Spleen (tissue), 11 donors: ENCODE results near the gene SYCE1L. TPM values are rescaled to one million over a fixed set of nuclear protein-coding genes. Genes with fewer than 3 reads are reported as not detected.

Experiments used
- DNase-seq: peaks from one replicate; pipeline ENCODE4 v3.0.0-alpha.2; 2020
- H3K27ac ChIP-seq, 8 donors: fragments of 200-600 bp; sonication (generic) in 7 of 8; 1 replicate in 4 of 8; 2 replicates in 4 of 8; pipeline versions ENCODE4 v1.5.0 to v1.8.0; 2016 to 2021; ENCODE audit warnings: inconsistent platforms in 4 of 8, mild to moderate bottlenecking in 4 of 8, moderate library complexity in 1 of 8
- H3K27me3 ChIP-seq, 7 donors: fragments of 200-600 bp; sonication (generic) in 6 of 7; replicated peaks in 1 of 7; 1 replicate in 4 of 7; 2 replicates in 3 of 7; pipeline versions ENCODE4 v1.5.0 to v1.8.0; 2016 to 2021; ENCODE audit warnings: inconsistent platforms in 3 of 7, mild to moderate bottlenecking in 1 of 7
- H3K36me3 ChIP-seq, 6 donors: fragments of 200-600 bp; sonication (generic) in 5 of 6; 1 replicate in 4 of 6; 2 replicates in 2 of 6; pipeline versions ENCODE4 v1.5.0 to v1.8.0; 2016 to 2021; ENCODE audit warnings: inconsistent platforms in 2 of 6
- H3K4me1 ChIP-seq, 6 donors: fragments of 200-600 bp; sonication (generic) in 5 of 6; 1 replicate in 3 of 6; 2 replicates in 3 of 6; pipeline versions ENCODE4 v1.5.0 to v1.8.0; 2016 to 2021; ENCODE audit warnings: inconsistent platforms in 3 of 6
- H3K4me3 ChIP-seq, 8 donors: fragments of 200-600 bp; sonication (generic) in 7 of 8; 1 replicate in 4 of 8; 2 replicates in 4 of 8; pipeline versions ENCODE4 v1.5.0 to v1.8.0; 2016 to 2021; ENCODE audit warnings: inconsistent platforms in 4 of 8, mild to moderate bottlenecking in 4 of 8, moderate library complexity in 2 of 8
- H3K9me3 ChIP-seq, 8 donors: fragments of 200-600 bp; sonication (generic) in 7 of 8; 1 replicate in 4 of 8; 2 replicates in 4 of 8; pipeline versions ENCODE4 v1.5.0 to v1.8.0; 2016 to 2021; ENCODE audit warnings: inconsistent platforms in 4 of 8
- POLR2A ChIP-seq, 3 donors: fragments of 450-650 bp; IDR thresholded peaks; one replicate each; pipeline ENCODE4 v1.5.1; 2017; ENCODE audit warnings: antibody characterized with exemption in 3 of 3, mild to moderate bottlenecking in 1 of 3
- POLR2AphosphoS5 ChIP-seq, 3 donors: sonication (generic); formaldehyde crosslinking; IDR thresholded peaks; one replicate each; pipeline ENCODE4 v1.5.1; 2017; ENCODE audit warnings: antibody characterized with exemption in 3 of 3
- WGBS, 5 donors: extraction: QIAGEN DNeasy Blood & Tissue Kit in 3 of 5; methylation state at CpG; one replicate each; pipeline versions ENCODE4 v1.1.5 to v1.1.7; 2013 to 2018; 5-methylcytosine and 5-hydroxymethylcytosine counted together
- intact Hi-C: fragments of 100-400 bp; cut with DNase I; formaldehyde crosslinking; loops from one replicate; pipeline ENCODE4 v1.15.0; 2023; ENCODE audit warnings: low total_unique reads
- polyA plus RNA-seq, 3 donors: library from polyadenylated mRNA; stranded (reverse); fragments of 200-250 nt; gene quantifications; one replicate each; pipeline ENCODE4 v1.2.1, GENCODE V29; 2013
- total RNA-seq, 7 donors: library from RNA; depleted of rRNA in 3 of 7; stranded (reverse); fragments of >200 nt in 3 of 7; fragmentation: NEBNext Ultra II Directional in 4 of 7; extraction: Animal tissue kit (Norgen Biotek cat#: 25700) in 4 of 7; gene quantifications; one replicate each; pipeline versions ENCODE4 v1.1.0 to v1.2.1, GENCODE V29; 2016 to 2021
- TF ChIP-seq, protein P1 (sequence below), 11 experiments: fragments of 200-600 bp in 7 of 11; fragments of 450-650 bp in 4 of 11; sonication (generic) in 4 of 11; IDR thresholded peaks in 8 of 11; conservative IDR thresholded peaks in 3 of 11; 1 replicate in 7 of 11; 2 replicates in 4 of 11; pipeline versions ENCODE4 v1.4.0 to v1.8.0; 2016 to 2021; ENCODE audit warnings: antibody characterized with exemption in 11 of 11, inconsistent platforms in 4 of 11, mild to moderate bottlenecking in 1 of 11
- donor health status: healthy with polysubstance abuse.
- donor health status: DM: no; HTN: no; CAD: no; lungs with moderate emphysema.
- donor health status: DM: no; HTN: no; CAD: no.
- donor health status: Bipolar disorder and iron deficiency.
- donor health status: healthy.
- donor health status: DM: no; HTN: no; CAD: no.
- donor health status: DM: yes; HTN: yes; CAD: no.

The SYCE1L gene
- total and polyA plus RNA-seq, 10 donors, result 1.4 to 9.6 (median 4.4) TPM; not detected in 2

DNA sequence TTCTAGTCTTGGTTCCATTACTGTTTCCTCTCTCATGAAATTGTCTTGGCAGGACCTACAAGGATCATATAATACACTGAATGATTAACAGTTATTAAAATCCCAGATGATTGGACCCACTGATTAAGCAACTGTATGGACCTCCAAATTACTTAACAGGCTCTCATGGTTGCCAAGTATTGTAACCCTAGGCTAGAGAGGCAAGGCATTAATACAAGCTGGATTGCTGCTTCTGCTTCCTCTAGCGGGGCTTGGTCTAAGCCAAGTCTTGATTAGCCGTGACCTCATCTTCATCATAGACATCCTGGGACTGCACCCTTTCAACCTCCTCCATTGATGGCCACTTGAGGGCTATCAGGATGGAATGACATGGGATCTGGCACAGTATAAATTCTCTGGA, 46.9 kb downstream of the SYCE1L start:
- Histone ChIP-seq H3K36me3 (no peaks in the 10 kb centered on the region), H3K9me3 (no peaks in the 10 kb centered on the region), H3K4me1 (no peaks in the 10 kb centered on the region), H3K27ac (no peak overlapping the region), H3K27me3 (no peaks in the 10 kb centered on the region), H3K4me3 (no peak overlapping the region)
- 67 to 81% (median 78%) methylated on average over 2 of the region's 2 CpGs for WGBS, 5 donors
- DNase-seq, result no peak
- TF ChIP-seq, protein P1, sequence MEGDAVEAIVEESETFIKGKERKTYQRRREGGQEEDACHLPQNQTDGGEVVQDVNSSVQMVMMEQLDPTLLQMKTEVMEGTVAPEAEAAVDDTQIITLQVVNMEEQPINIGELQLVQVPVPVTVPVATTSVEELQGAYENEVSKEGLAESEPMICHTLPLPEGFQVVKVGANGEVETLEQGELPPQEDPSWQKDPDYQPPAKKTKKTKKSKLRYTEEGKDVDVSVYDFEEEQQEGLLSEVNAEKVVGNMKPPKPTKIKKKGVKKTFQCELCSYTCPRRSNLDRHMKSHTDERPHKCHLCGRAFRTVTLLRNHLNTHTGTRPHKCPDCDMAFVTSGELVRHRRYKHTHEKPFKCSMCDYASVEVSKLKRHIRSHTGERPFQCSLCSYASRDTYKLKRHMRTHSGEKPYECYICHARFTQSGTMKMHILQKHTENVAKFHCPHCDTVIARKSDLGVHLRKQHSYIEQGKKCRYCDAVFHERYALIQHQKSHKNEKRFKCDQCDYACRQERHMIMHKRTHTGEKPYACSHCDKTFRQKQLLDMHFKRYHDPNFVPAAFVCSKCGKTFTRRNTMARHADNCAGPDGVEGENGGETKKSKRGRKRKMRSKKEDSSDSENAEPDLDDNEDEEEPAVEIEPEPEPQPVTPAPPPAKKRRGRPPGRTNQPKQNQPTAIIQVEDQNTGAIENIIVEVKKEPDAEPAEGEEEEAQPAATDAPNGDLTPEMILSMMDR (IDR thresholded peaks at IDR 0.05 in 8 of 11, conservative IDR thresholded peaks at IDR 0.05 in 3 of 11), result no peak
- no peak for TF ChIP-seq POLR2AphosphoS5 (IDR thresholded peaks at IDR 0.05)
- no peak for TF ChIP-seq POLR2A (IDR thresholded peaks at IDR 0.05)
- intact Hi-C loops, result no loop called here

DNA sequence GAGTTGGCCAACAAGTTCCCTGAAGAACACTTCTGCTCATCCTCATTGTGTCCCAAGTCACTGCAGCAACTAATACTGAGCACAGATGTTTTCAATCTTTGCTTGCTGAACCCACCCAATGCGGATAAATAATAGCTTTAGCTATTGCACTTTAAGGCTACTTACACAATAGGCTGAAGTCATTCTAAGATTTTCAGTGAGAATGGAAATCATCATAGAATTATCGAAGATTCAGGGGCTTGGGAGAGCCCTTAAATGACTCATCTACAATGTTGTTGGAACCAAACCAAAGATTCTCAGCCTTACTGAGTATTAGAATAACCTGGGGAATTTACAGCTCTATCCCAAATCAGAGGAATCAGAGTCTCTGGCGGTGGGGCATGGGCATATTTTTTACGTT, 51.2 kb downstream of the SYCE1L start:
- Histone ChIP-seq H3K27ac (no peak overlapping the region), H3K36me3 (no peaks in the 10 kb centered on the region), H3K4me3 (no peak overlapping the region), H3K4me1 (no peaks in the 10 kb centered on the region), H3K9me3 (peaks cover 0 to under 1% (median 0%) of the 10 kb centered on the region in 8 donors), H3K27me3 (no peaks in the 10 kb centered on the region)
- TF ChIP-seq POLR2A (IDR thresholded peaks at IDR 0.05) (no peak), POLR2AphosphoS5 (IDR thresholded peaks at IDR 0.05) (no peak)
- TF ChIP-seq, protein P1 (IDR thresholded peaks at IDR 0.05 in 8 of 11, conservative IDR thresholded peaks at IDR 0.05 in 3 of 11), result no peak
- intact Hi-C loops, result no loop called here
- no peak for DNase-seq
- 88 to 96% (median 93%) methylated on average over 4 of the region's 4 CpGs for WGBS, 5 donors

Other genes starting within 250 kb of the SYCE1L start
- 10 to 100 TPM; 32.7 to 71.0 (median 56.4) TPM for gene MON1B, start 8.2 kb upstream of the SYCE1L start, total RNA-seq
- gene MON1B, start 8.2 kb upstream of the SYCE1L start, polyA plus RNA-seq, result 10 to 100 TPM in 2 of 3 donors, 1 to 10 TPM in 1; 7.5 to 16.0 (median 11.2) TPM
- gene ADAMTS18, start 235.6 kb downstream of the SYCE1L start, total RNA-seq, result not detected
- not detected for gene ADAMTS18, start 235.6 kb downstream of the SYCE1L start, polyA plus RNA-seq